ENCODE results near the gene LARP4.

DNA sequence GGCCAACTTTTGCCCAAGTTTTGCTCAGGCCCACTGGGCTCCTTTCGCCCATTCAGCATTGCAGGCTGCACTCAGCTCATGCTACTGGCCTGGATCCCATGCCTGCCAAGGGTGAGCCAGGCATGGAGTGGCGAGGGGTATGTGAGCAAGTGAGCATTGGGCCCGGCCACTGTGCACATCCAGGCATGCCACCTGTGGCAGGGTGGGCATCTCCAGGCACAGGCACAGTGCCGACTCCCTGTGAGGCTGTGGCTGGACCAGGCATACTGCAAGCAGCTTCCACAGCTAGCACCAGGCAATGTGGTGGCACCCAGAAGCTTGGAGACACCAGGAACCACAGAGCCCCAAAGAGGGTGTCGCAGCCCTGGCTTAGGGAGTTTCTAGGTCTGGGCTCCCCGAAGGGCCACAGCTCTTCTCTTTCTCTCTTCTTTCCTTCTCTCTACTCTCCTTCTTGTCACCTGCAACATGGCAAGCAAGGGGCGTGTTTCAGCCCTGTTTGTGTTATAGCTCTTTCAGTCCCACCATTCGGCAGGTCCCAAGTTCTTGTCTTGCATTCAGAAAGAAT is 19.8 kb upstream of the LARP4 start:
- TF ChIP-seq EZH2 (IDR thresholded peaks at IDR 0.05; ENCODE audit: insufficient read depth, poor library complexity, severe bottlenecking): no peak
- TF ChIP-seq EZH2phosphoT487 (IDR thresholded peaks at IDR 0.05; ENCODE audit: insufficient read depth, low read depth): no peak

Data from GM23248 (cell line).